Effector memory CD4-positive, alpha-beta T cell (primary cell): Measurements from ENCODE around the gene CLMN.
A peak's percentile ranks its signal among the peaks of the same experiment; 100 is the strongest.
"Not testable (repeated sequence)": the region's sequence is repeated elsewhere in the genome, so short reads cannot be mapped to it uniquely, and the experiment has no call there.

Source experiments
- DNase-seq, 3 donors: peaks; one replicate each; pipeline ENCODE4 v3.0.0-alpha.2; 2020
- H3K27ac ChIP-seq: 2 replicates; pipeline ENCODE4 v1.7.0; 2013; ENCODE audit warnings: mild to moderate bottlenecking, low read length, moderate library complexity; ENCODE audit not compliant: insufficient read depth, poor library complexity, severe bottlenecking
- H3K27me3 ChIP-seq: replicated peaks from 2 replicates; pipeline ENCODE4 v1.7.0; 2013; ENCODE audit warnings: mild to moderate bottlenecking, low read length; ENCODE audit not compliant: insufficient read depth, control insufficient read depth, poor library complexity, severe bottlenecking
- H3K36me3 ChIP-seq: 2 replicates; pipeline ENCODE4 v1.7.0; 2013; ENCODE audit warnings: mild to moderate bottlenecking, low read length, moderate library complexity; ENCODE audit not compliant: control insufficient read depth, insufficient read depth
- H3K4me1 ChIP-seq: 2 replicates; pipeline ENCODE4 v1.7.0; 2013; ENCODE audit warnings: low read length, mild to moderate bottlenecking; ENCODE audit not compliant: control insufficient read depth, insufficient read depth, poor library complexity, severe bottlenecking
- H3K4me3 ChIP-seq: 2 replicates; pipeline ENCODE4 v1.7.0; 2013; ENCODE audit warnings: low read length, low read depth, mild to moderate bottlenecking; ENCODE audit not compliant: insufficient read depth, poor library complexity, severe bottlenecking
- H3K9me3 ChIP-seq: 2 replicates; pipeline ENCODE4 v1.7.0; 2013; ENCODE audit warnings: mild to moderate bottlenecking, low read length, moderate library complexity; ENCODE audit not compliant: control insufficient read depth

Gene CLMN

GRCh38 chr14:95175670-95176069, 144.0 kb downstream of the CLMN start:
- not testable (repeated sequence) for H3K36me3 ChIP-seq, H3K4me3 ChIP-seq, H3K27ac ChIP-seq, H3K9me3 ChIP-seq, H3K4me1 ChIP-seq, DNase-seq, H3K27me3 ChIP-seq

GRCh38 chr14:95174184-95174792, 145.4 kb downstream of the CLMN start:
- no peak overlapping the region for H3K4me3 ChIP-seq
- H3K4me1 ChIP-seq: no peaks in the 10 kb centered on the region
- no peak for DNase-seq
- H3K9me3 ChIP-seq: no peaks in the 10 kb centered on the region
- no peak overlapping the region for H3K27ac ChIP-seq
- H3K27me3 ChIP-seq: no peaks in the 10 kb centered on the region
- no peaks in the 10 kb centered on the region for H3K36me3 ChIP-seq

GRCh38 chr14:95173518-95173917, 146.2 kb downstream of the CLMN start:
- no peaks in the 10 kb centered on the region for H3K4me1 ChIP-seq
- no peak for DNase-seq
- H3K4me3 ChIP-seq: no peak overlapping the region
- no peaks in the 10 kb centered on the region for H3K9me3 ChIP-seq
- H3K27me3 ChIP-seq: no peaks in the 10 kb centered on the region
- no peak overlapping the region for H3K27ac ChIP-seq
- no peaks in the 10 kb centered on the region for H3K36me3 ChIP-seq

GRCh38 chr14:95167177-95167576, 152.5 kb downstream of the CLMN start:
- no peaks in the 10 kb centered on the region for H3K27me3 ChIP-seq
- no peaks in the 10 kb centered on the region for H3K9me3 ChIP-seq
- H3K4me1 ChIP-seq: no peaks in the 10 kb centered on the region
- H3K4me3 ChIP-seq: no peak overlapping the region
- no peak for DNase-seq
- no peak overlapping the region for H3K27ac ChIP-seq
- no peaks in the 10 kb centered on the region for H3K36me3 ChIP-seq

- no peak overlapping the region for H3K27ac ChIP-seq
- DNase-seq: no peak
- H3K4me1 ChIP-seq: no peaks in the 10 kb centered on the region
- H3K4me3 ChIP-seq: no peak overlapping the region
- H3K27me3 ChIP-seq: no peaks in the 10 kb centered on the region
- H3K9me3 ChIP-seq: no peaks in the 10 kb centered on the region
- H3K36me3 ChIP-seq: no peaks in the 10 kb centered on the region
Measured at GRCh38 chr14:95165517-95165916, 154.2 kb downstream of the CLMN start.

- H3K36me3 ChIP-seq: no peaks in the 10 kb centered on the region
- no peak overlapping the region for H3K27ac ChIP-seq
- H3K4me3 ChIP-seq: no peak overlapping the region
- H3K9me3 ChIP-seq: no peaks in the 10 kb centered on the region
- no peaks in the 10 kb centered on the region for H3K4me1 ChIP-seq
- no peak for DNase-seq
- no peaks in the 10 kb centered on the region for H3K27me3 ChIP-seq
Measured at GRCh38 chr14:95164506-95164905, 155.2 kb downstream of the CLMN start.

GRCh38 chr14:95163666-95164065, 156.0 kb downstream of the CLMN start:
- no peaks in the 10 kb centered on the region for H3K36me3 ChIP-seq
- no peak overlapping the region for H3K27ac ChIP-seq
- no peak overlapping the region for H3K4me3 ChIP-seq
- H3K9me3 ChIP-seq: no peaks in the 10 kb centered on the region
- H3K4me1 ChIP-seq: no peaks in the 10 kb centered on the region
- DNase-seq: no peak
- no peaks in the 10 kb centered on the region for H3K27me3 ChIP-seq

- H3K27ac ChIP-seq: no peak overlapping the region
- peaks cover under 1% of the 10 kb centered on the region for H3K4me1 ChIP-seq
- no peak overlapping the region for H3K4me3 ChIP-seq
- no peak for DNase-seq
- no peaks in the 10 kb centered on the region for H3K27me3 ChIP-seq
- no peaks in the 10 kb centered on the region for H3K36me3 ChIP-seq
- no peaks in the 10 kb centered on the region for H3K9me3 ChIP-seq
Measured at GRCh38 chr14:95163132-95163531, 156.6 kb downstream of the CLMN start.

GRCh38 chr14:95162641-95163040, 157.1 kb downstream of the CLMN start:
- Histone ChIP-seq H3K27me3 (no peaks in the 10 kb centered on the region), H3K27ac (no peak overlapping the region), H3K4me3 (no peak overlapping the region), H3K4me1 (peaks cover 6% of the 10 kb centered on the region), H3K9me3 (no peaks in the 10 kb centered on the region), H3K36me3 (no peaks in the 10 kb centered on the region)
- DNase-seq: no peak

GRCh38 chr14:95157327-95158189, 162.2 kb downstream of the CLMN start, which contains the start of gene DICER1:
Gene DICER1 (minus strand): TSS chr14:95157529. CDS start chr14:95133458, 24,071 bp downstream.
- peak within 1 kb of the TSS; percentile 88 for H3K27ac ChIP-seq

More at GRCh38 chr14:95157327-95158189, 162.2 kb downstream of the CLMN start, which contains the start of gene DICER1:
- Histone ChIP-seq H3K4me3 (peak within 1 kb of the TSS; percentile 81), H3K4me1 (peaks cover 22% of the 10 kb centered on the region), H3K27me3 (no peaks in the 10 kb centered on the region), H3K9me3 (no peaks in the 10 kb centered on the region), H3K36me3 (no peaks in the 10 kb centered on the region)
- peak; percentile 86 to 91 (median 87) for DNase-seq
